Body of pancreas (tissue), 4 donors: ENCODE data around the gene SRD5A1.

Source experiments
- POLR2A ChIP-seq, 3 donors: fragments of 450-650 bp; IDR thresholded peaks; one replicate each; pipeline ENCODE4 v1.6.1; 2016; ENCODE audit warnings: antibody characterized with exemption in 3 of 3, mild to moderate bottlenecking in 2 of 3
- TF ChIP-seq, protein P1 (sequence below), 7 experiments: fragments of 450-650 bp in 4 of 7; fragments of 200-600 bp in 3 of 7; sonication (generic) in 3 of 7; IDR thresholded peaks; one replicate each; pipeline ENCODE4 v1.5.1; 2016 to 2019; ENCODE audit warnings: antibody characterized with exemption in 7 of 7

DNA sequence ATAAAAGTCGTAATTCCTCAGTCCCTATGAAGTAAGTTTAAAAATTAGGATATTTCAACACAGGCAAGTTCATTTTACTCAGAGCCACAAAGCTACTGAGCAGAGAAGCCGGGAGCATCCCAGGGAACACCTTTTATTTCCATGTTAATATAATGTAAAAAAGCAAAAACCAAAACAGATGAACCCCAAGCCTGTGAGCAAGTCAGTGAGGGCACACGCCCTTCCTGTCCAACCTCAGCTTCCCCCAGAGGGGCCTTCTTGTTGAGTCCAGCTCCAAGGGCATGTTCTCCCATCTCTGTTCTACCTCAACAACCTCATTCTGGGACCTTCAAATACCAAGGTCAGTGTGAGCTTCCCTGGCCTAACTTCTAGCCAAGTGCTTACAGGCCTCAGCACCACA, 25.2 kb upstream of the SRD5A1 start:
- TF ChIP-seq, protein P1, sequence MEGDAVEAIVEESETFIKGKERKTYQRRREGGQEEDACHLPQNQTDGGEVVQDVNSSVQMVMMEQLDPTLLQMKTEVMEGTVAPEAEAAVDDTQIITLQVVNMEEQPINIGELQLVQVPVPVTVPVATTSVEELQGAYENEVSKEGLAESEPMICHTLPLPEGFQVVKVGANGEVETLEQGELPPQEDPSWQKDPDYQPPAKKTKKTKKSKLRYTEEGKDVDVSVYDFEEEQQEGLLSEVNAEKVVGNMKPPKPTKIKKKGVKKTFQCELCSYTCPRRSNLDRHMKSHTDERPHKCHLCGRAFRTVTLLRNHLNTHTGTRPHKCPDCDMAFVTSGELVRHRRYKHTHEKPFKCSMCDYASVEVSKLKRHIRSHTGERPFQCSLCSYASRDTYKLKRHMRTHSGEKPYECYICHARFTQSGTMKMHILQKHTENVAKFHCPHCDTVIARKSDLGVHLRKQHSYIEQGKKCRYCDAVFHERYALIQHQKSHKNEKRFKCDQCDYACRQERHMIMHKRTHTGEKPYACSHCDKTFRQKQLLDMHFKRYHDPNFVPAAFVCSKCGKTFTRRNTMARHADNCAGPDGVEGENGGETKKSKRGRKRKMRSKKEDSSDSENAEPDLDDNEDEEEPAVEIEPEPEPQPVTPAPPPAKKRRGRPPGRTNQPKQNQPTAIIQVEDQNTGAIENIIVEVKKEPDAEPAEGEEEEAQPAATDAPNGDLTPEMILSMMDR (IDR thresholded peaks at IDR 0.05) = no peak
- no peak for TF ChIP-seq POLR2A (IDR thresholded peaks at IDR 0.05)
